ENCODE results near the gene TPRG1L.

Gene TPRG1L

DNA sequence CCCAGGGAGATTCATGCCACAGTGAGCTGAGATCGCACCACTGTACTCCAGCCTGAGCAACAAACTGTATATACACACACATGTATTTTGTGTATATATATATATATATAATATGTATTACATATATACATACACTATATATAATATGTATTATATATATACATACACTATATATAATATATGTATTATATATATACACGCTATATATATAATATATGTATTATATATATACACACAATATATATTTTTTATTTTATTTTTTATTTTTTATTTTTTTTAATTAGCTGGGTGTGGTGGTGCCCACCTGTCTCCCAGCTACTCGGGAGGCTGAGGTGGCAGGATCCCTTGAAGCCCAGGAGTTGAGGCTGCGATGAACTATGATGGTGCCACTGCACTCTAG, 36.8 kb downstream of the TPRG1L start:
- TF ChIP-seq, protein P1, sequence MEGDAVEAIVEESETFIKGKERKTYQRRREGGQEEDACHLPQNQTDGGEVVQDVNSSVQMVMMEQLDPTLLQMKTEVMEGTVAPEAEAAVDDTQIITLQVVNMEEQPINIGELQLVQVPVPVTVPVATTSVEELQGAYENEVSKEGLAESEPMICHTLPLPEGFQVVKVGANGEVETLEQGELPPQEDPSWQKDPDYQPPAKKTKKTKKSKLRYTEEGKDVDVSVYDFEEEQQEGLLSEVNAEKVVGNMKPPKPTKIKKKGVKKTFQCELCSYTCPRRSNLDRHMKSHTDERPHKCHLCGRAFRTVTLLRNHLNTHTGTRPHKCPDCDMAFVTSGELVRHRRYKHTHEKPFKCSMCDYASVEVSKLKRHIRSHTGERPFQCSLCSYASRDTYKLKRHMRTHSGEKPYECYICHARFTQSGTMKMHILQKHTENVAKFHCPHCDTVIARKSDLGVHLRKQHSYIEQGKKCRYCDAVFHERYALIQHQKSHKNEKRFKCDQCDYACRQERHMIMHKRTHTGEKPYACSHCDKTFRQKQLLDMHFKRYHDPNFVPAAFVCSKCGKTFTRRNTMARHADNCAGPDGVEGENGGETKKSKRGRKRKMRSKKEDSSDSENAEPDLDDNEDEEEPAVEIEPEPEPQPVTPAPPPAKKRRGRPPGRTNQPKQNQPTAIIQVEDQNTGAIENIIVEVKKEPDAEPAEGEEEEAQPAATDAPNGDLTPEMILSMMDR (IDR thresholded peaks at IDR 0.05; ENCODE audit: control insufficient read depth, insufficient read depth, low read depth, low read length, missing control alignments): no peak
- DNase-seq (ENCODE audit: low read depth): no peak
- H3K4me3 ChIP-seq (ENCODE audit: control insufficient read depth, low read depth, low read length): no peak overlapping the region

DNA sequence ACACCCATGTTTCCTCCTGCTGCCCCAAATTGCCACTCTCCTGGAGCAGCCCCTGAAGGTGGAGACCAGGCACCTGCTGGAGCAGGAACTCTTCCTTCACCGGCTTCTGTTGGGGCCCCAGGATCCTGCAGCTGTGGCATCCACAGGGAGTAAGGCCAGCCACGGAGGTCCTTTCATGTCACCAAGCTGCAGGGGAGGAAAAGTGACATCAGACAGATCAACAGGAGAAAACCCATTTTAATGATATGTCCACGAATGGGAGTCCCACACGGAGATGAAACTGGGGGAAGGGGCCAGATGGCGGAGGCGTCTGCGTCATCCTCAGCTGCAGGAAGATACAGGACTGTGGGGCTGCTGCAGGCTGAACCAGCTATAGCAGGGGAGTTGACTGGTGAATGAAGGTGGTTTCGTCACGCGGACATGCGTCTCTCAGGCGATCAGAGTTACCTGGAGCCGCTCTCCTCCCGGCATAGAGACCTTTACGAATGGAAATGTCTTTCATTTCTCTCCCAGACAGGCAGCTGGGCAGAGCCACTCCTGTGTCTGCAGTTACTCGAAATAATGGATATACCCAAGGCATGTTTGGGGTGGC, 37.4 kb downstream of the TPRG1L start:
- TF ChIP-seq, protein P1 (IDR thresholded peaks at IDR 0.05; ENCODE audit: control insufficient read depth, insufficient read depth, low read depth, low read length, missing control alignments): no peak
- H3K4me3 ChIP-seq (ENCODE audit: control insufficient read depth, low read depth, low read length): no peak overlapping the region
- no peak for DNase-seq (ENCODE audit: low read depth)

GRCh38 chr1:3663999-3664699, 39.3 kb downstream of the TPRG1L start:
- DNase-seq (ENCODE audit: low read depth): no peak
- H3K4me3 ChIP-seq (ENCODE audit: control insufficient read depth, low read depth, low read length): no peak overlapping the region
- TF ChIP-seq, protein P1 (IDR thresholded peaks at IDR 0.05; ENCODE audit: control insufficient read depth, insufficient read depth, low read depth, low read length, missing control alignments): no peak

DNA sequence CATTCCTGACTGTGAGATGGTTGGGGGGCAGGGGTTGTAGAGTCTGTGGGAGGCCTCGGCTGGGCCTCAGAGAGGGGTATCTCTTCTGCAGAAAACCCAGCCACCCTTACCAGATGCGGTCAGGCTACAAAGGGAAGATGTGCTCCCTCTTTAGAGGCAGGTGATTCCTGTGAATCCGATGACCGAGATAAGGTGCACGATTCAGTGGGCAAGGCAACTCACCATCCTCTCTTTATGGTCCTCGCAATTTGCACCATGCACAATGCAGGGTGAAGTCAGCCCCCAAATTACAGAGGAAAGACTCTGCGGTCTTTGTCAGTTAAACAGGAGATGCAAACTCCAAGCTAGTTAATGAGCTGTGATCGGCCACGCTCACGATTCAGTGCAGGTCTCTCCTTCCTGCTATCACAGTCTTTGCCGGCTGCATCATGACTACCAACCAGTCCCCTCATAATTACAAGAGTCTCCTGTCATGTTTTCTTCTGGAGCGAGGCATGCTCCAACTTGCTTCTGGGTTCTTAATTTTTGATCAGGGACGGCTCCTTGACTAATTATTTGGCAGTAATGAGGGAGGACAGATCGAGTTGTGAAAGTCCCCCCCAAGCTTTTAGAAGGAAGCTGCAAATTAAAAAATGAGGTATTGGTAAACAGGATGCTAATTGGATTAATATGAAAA, 40.0 kb downstream of the TPRG1L start:
- DNase-seq (ENCODE audit: low read depth): no peak
- no peak overlapping the region for H3K4me3 ChIP-seq (ENCODE audit: control insufficient read depth, low read depth, low read length)
- TF ChIP-seq, protein P1 (IDR thresholded peaks at IDR 0.05; ENCODE audit: control insufficient read depth, insufficient read depth, low read depth, low read length, missing control alignments): no peak

- no peak overlapping the region for H3K4me3 ChIP-seq (ENCODE audit: control insufficient read depth, low read depth, low read length)
- TF ChIP-seq, protein P1 (IDR thresholded peaks at IDR 0.05; ENCODE audit: control insufficient read depth, insufficient read depth, low read depth, low read length, missing control alignments): no peak
- no peak for DNase-seq (ENCODE audit: low read depth)
These were observed 43.3 kb downstream of the TPRG1L start for GRCh38 chr1:3668148-3668547.

DNA sequence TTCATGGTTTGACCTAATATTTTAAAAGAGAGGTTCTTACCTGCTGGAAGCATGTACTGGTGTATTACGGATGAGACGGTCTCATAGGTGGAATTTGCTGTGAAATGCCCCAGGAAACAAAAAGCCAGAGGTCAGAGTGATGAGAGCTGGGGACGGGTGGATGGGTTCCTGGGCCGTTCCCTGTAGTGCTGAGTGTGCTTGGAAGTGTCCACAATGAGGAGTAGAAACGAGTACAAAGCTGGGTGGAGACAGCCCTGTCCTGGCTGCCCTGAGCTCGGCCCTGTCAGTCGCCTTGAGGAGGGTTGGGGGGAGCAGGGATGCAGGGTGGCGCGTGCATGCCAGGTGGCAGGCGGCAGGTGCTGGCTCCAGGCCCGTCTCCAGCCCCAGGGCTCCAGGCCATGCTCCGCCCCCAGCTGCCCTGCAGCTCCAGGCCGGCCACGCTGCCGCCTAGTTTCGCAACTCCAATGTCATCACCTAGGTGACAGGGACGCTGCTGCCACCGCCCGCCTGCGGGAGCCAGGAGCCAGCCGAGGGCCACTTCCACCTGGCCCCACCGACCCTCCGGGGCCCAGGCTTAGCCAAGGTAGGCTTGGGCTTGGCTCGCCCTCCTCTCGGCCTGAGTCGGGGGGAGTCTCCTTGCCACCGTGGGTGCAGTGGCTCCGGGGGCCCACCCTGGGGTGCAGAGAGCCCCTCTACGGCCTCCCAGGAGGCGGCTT, 43.9 kb downstream of the TPRG1L start:
- TF ChIP-seq, protein P1 (IDR thresholded peaks at IDR 0.05; ENCODE audit: control insufficient read depth, insufficient read depth, low read depth, low read length, missing control alignments): no peak
- DNase-seq (ENCODE audit: low read depth): no peak
- H3K4me3 ChIP-seq (ENCODE audit: control insufficient read depth, low read depth, low read length): no peak overlapping the region

Data from AG09309 (cell line).